ENCODE results near the gene TSTD1.
"Not testable (repeated sequence)": the region's sequence is repeated elsewhere in the genome, so short reads cannot be mapped to it uniquely, and the experiment has no call there.

TSTD1 gene

DNA sequence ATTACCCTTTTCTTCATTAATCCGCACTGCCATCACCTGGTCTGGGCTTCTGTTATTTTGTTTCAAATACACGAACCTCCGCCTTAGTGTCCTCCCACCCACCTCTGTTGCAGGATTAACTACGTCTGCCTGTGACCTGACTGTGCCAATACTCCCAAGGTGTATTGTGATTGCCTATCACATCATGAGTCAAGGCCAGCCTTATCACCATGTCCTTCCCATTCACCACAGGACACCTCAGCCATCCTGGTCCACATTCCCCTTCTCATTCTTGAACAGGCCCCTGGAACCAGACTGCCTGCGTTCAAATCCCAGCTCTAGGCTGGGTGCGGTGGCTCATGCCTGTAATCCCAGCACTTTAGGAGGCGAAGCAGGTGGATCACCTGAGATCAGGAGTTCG, 32.2 kb downstream of the TSTD1 start:
- DNase-seq = no peak

DNA sequence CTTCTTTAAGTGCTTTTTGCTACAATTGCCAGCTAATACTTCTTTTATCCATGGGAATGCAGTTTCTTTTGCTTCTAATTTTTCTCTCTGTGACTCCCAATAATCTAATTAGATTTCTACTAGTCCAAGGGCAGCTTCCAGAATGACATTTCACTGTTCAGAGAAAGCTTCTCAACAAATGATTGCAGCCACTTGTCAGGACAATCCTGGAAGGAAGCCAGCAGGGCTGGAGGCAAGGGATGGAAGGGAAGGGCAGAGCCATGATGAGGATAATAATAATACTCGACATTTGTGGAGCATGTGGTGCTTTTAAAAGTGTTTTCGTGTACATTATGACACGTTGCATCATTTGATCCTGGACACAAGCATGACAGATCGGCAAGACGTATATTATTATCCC, 37.2 kb downstream of the TSTD1 start:
- DNase-seq = peak; percentile 28

DNA sequence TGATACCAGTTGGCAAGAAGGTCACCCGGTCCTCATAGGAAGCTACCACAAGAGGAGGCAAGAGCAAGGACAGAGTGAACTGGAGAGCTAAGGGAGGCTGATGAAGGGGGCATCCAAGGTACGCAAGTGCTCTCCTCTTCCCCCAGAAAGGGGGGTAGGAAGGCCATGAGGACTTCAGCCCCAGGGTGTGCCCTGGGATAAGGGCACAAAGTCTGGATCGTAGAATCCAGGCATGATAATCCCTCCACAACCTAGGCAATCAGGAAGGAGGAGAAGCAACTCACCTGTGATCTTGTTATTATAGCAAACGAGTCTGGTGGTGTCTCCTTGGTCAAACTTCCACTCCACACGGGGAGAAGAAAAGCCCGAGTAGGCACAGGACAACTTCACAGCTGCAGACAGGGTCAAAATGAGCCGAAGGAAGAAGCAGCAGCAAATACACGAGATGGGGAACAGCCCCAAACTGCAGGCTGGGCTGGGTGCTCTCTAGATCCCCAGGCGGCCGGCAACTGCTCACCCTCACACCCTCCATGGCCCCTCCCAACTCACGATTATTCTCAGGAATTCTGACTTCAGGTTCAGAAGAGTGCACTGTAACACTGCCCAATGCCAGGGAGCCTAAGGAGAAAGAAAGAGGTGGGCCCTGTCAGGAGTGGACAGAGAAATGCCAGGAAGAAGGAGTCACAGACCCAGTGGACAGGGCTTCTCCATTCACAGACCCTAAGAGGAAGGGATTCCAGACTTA, 37.9 kb downstream of the TSTD1 start:
- no peak for DNase-seq

DNA sequence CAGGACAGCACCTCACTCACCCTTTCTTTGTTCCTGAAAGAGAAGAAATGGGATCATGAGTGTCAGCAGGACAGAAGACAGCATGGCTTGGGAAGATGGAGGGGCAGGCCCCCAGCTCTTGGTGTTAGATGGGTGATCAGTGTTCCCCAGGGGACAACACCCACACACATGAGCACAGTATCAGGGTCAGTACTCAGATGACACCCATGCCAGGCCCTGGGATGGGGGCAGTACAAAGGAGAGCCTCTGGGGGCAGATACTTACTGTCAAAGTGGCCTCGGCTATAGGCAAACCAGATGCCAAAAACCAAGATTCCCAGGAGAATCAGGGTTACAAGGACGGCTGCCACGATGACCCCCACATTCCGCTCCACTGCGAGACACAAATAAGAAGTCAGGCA, 39.4 kb downstream of the TSTD1 start:
- no peak for DNase-seq

DNA sequence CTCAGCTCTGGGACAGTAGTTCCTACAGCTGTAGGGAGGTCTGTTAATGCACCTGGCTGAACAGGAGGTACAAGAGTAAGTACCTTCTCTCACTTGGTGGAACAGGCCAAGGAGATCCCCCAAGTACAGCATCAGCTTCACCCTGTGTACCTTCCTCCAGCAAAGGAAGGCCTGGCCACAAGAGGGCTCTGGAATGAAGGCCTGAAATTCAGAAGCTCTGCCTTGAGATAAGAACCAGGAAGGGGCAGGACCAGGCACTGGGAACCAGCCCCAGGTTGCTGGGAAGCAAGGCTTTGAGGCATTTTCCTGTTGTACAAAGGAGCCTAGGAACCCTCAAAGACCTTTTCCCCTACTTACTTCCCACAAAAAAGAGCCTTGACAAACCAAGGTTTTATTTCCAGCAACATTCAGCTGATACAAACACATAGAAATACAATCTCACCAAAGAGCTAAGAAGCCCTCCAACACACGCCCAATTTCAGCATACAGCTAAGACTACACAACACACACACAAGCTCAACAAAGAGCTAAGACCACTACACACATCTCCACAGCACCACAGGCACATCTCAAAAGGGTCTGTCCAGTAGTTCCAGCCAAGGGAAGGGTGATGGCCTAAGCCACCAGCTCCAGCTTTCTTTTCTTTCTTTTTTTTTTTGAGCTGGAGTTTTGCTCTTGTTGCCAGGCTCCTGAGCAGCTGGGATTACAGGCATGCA, 41.3 kb downstream of the TSTD1 start:
- DNase-seq = peak; percentile 11

DNA sequence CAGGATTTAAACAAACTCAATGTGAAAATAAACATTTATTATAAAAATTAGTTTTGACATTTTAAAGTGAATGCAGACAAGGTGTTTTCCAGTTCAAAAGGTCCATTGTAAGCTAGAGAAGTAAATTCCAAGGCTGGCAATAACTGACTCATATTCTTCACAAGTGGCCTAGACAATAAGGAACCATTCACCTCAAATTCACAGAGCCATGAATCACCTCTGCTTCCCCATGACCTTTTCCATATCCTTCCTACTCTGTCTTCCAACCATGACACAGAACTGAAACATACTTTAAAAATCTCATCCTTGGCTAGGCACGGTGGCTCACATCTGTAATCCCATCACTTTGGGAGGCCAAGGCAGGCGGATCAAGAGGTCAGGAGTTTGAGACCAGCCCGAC, 42.6 kb downstream of the TSTD1 start:
- no peak for DNase-seq

DNA sequence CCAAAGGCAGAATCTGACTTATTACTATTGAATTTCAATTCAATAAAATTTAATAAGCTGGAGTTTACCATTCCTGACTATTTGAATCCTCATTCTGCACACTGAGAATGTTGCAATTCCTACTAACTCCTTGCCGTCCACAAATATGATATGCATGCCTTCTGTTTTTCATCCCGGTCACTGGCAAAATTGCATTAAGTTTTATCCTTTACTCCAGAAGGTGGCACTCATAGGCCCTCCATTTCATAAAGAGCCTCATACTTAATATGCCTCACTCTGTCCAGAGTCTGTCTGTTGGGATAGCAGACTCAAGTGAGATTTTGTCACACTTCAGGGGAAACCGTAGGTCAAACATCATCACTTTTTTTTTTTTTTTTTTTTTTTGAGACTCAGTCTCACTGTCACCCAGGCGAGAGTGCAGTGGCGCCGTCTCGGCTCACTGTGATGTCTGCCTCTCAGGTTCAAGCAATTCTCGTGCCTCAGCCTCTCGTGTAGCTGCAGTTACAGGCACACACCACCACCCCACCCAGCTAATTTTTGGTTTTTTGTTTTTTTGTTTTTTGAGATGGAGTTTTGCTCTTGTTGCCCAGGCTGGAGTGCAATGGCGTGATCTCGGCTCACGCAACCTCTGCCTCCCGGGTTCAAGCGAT, 45.1 kb downstream of the TSTD1 start:
- DNase-seq = peak; percentile 25

DNA sequence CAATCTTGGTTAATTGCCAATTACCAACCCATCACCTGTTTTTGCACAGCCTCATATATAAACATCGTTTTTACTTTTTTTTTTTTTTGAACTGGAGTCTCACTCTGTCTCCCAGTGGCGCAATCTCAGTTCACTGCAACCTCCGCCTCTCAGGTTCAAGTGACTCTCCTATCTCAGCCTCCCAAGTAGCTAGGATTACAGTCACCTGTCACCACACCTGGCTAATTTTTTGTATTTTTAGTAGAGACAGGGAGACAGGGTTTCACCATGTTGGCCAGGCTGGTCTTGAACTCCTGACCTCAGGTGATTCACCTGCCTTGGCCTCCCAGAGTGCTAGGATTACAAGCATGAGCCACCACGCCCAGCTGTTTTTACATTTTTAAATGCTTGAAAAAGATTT, 46.7 kb downstream of the TSTD1 start:
- DNase-seq = not testable (repeated sequence)

All from NCI-H1092 treated with DMSO at 0.1 percent for 48 hours (cell line).